GM23338 (cell line): ENCODE data around the gene RYR2. TPM values are rescaled to one million over a fixed set of nuclear protein-coding genes. Genes with fewer than 3 reads are reported as not detected.
A peak's percentile ranks its signal among the peaks of the same experiment; 100 is the strongest.

Experiments
- ATAC-seq: fragments of 200-7000 bp; cut with Tn5 transposase; 3 replicates; pipeline ENCODE4 v1.9.1; 2020
- DNase-seq: peaks from one replicate; pipeline ENCODE4 v3.0.0-alpha.2; 2015; ENCODE audit warnings: low spot score
- H2AFZ ChIP-seq: fragments of 200-600 bp; sonication (generic); 2 replicates; pipeline ENCODE4 v1.8.0; 2016; ENCODE audit warnings: antibody characterized with exemption, mild to moderate bottlenecking, moderate library complexity
- H3F3A ChIP-seq: fragments of 200-600 bp; sonication (generic); replicated peaks from 2 replicates; pipeline ENCODE4 v1.8.0; 2017; ENCODE audit warnings: antibody characterized with exemption, mixed run types, low read depth
- H3K27ac ChIP-seq: fragments of 200-600 bp; sonication (generic); 2 replicates; pipeline ENCODE4 v1.6.1; 2016; ENCODE audit warnings: low read depth
- H3K27me3 ChIP-seq: fragments of 200-600 bp; sonication (generic); 2 replicates; pipeline ENCODE4 v1.8.0; 2016; ENCODE audit warnings: mild to moderate bottlenecking, mixed run types, moderate library complexity; ENCODE audit not compliant: insufficient read depth
- H3K36me3 ChIP-seq: fragments of 200-600 bp; sonication (generic); 2 replicates; pipeline ENCODE4 v1.8.0; 2016; ENCODE audit warnings: mild to moderate bottlenecking; ENCODE audit not compliant: insufficient read depth
- H3K4me1 ChIP-seq: fragments of 200-600 bp; sonication (generic); 2 replicates; pipeline ENCODE4 v1.8.0; 2016; ENCODE audit warnings: mild to moderate bottlenecking, moderate library complexity; ENCODE audit not compliant: insufficient read depth
- H3K4me2 ChIP-seq: fragments of 200-600 bp; sonication (generic); 2 replicates; pipeline ENCODE4 v1.7.1; 2017; ENCODE audit warnings: mixed run types
- H3K4me3 ChIP-seq: fragments of 200-600 bp; sonication (generic); 2 replicates; pipeline ENCODE4 v1.6.1; 2016; ENCODE audit warnings: mixed run types
- H3K79me2 ChIP-seq: fragments of 200-600 bp; sonication (generic); replicated peaks from 2 replicates; pipeline ENCODE4 v1.8.0; 2017; ENCODE audit warnings: mild to moderate bottlenecking; ENCODE audit not compliant: insufficient read depth
- H3K9me2 ChIP-seq: fragments of 200-600 bp; sonication (generic); 2 replicates; pipeline ENCODE4 v1.8.0; 2017; ENCODE audit not compliant: insufficient read depth
- H4K20me1 ChIP-seq: fragments of 200-600 bp; sonication (generic); replicated peaks from 2 replicates; pipeline ENCODE4 v1.8.0; 2017; ENCODE audit warnings: mild to moderate bottlenecking; ENCODE audit not compliant: insufficient read depth
- H3K27ac Mint-ChIP-seq: 2 replicates; pipeline ENCODE4 v1.8.0; 2020; ENCODE audit warnings: inconsistent platforms, mild to moderate bottlenecking, moderate library complexity, mixed read lengths
- H3K27me3 Mint-ChIP-seq: 3 replicates; pipeline ENCODE4 v1.8.0; 2022; ENCODE audit warnings: low read depth, mild to moderate bottlenecking, moderate library complexity, mixed read lengths, inconsistent platforms; ENCODE audit not compliant: insufficient read depth, poor library complexity
- H3K36me3 Mint-ChIP-seq: 3 replicates; pipeline ENCODE4 v1.8.0; 2021; ENCODE audit warnings: low read depth, mild to moderate bottlenecking, inconsistent platforms, moderate library complexity, mixed read lengths
- H3K4me1 Mint-ChIP-seq: 3 replicates; pipeline ENCODE4 v1.8.0; 2020; ENCODE audit warnings: mild to moderate bottlenecking, inconsistent platforms, mixed read lengths
- H3K4me3 Mint-ChIP-seq: 3 replicates; pipeline ENCODE4 v1.8.0; 2021; ENCODE audit warnings: moderate library complexity, mild to moderate bottlenecking, inconsistent platforms, mixed read lengths
- H3K9me3 Mint-ChIP-seq: 3 replicates; pipeline ENCODE4 v1.8.0; 2020; ENCODE audit warnings: moderate library complexity, mild to moderate bottlenecking, inconsistent platforms, mixed read lengths
- CREB1 ChIP-seq: fragments of 250-450 bp; sonication (Bioruptor Pico); IDR thresholded peaks from 2 replicates; pipeline ENCODE4 v1.5.0; 2020; ENCODE audit warnings: low read depth, mild to moderate bottlenecking, moderate library complexity
- EZH2phosphoT487 ChIP-seq: fragments of 200-600 bp; sonication (generic); IDR thresholded peaks from one replicate; pipeline ENCODE4 v1.8.1; 2018; ENCODE audit warnings: antibody characterized with exemption; ENCODE audit not compliant: unreplicated experiment
- JUNB ChIP-seq: IDR thresholded peaks from one replicate; pipeline ENCODE4 v1.6.1; 2016; ENCODE audit warnings: antibody characterized with exemption; ENCODE audit not compliant: unreplicated experiment
- NANOG ChIP-seq: IDR thresholded peaks from 2 replicates; pipeline ENCODE4 v1.6.1; 2016; ENCODE audit warnings: antibody characterized with exemption, borderline replicate concordance
- ZNF331 ChIP-seq: fragments of 250-450 bp; sonication (Bioruptor Pico); IDR thresholded peaks from 2 replicates; pipeline ENCODE4 v1.5.0; 2020; ENCODE audit warnings: low read depth, mild to moderate bottlenecking, moderate library complexity
- polyA plus RNA-seq: library from polyadenylated mRNA; unstranded; fragments of >200 nt; fragmentation: Nextera tagmentation; extraction: Ambion mirVana; gene quantifications from 2 replicates; pipeline ENCODE4 v1.2.1, GENCODE V29; 2016
- total RNA-seq: library from RNA; depleted of rRNA; stranded (reverse); fragments of >200 nt; shearing (Covaris generic); gene quantifications from 2 replicates; pipeline ENCODE4 v1.2.3, GENCODE V29; 2014
- TF ChIP-seq, protein P1 (sequence below): IDR thresholded peaks from 2 replicates; pipeline ENCODE4 v1.6.1; 2016; ENCODE audit warnings: antibody characterized with exemption
- TF ChIP-seq, protein P2 (sequence below), 2 experiments: fragments of 200-600 bp in 1 of 2; sonication (generic) in 1 of 2; conservative IDR thresholded peaks; 2 replicates each; pipeline versions ENCODE4 v1.5.1 to v1.6.1; 2016 to 2017; ENCODE audit warnings: antibody characterized with exemption in 2 of 2, low read depth in 2 of 2, mild to moderate bottlenecking in 2 of 2, moderate library complexity in 1 of 2
- TF ChIP-seq, protein P3 (sequence below): fragments of 250-450 bp; sonication (Bioruptor Pico); IDR thresholded peaks from 2 replicates; pipeline ENCODE4 v1.5.0; 2020; ENCODE audit warnings: mild to moderate bottlenecking, moderate library complexity

The RYR2 gene
- total and polyA plus RNA-seq, 2 experiments from 2014 or later = 8.9 to 10.0 TPM

DNA sequence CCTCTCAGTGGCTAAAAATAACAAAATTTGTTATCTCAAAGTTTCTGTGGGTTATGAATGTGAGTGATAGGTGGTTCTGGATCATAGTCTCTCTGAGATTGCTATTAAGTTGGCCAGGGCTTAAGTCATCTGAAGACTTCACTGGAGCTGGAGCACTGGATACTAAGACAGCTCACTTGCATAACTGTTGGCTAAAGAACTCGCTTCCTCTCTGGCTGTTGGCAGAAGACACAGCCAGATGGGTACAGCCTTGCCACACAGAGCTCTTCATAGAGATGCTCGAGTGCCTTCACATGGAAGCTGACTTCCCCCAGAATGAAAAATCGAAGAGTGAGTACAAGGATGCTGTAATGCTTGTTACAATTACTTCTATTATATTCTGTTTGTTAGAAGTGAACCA, 514.9 kb downstream of the RYR2 start (continued):
- TF ChIP-seq ZNF331 (CRISPR knock-in tag) = no peak
- no peak for TF ChIP-seq JUNB
- TF ChIP-seq CREB1 = no peak
- TF ChIP-seq, protein P1, sequence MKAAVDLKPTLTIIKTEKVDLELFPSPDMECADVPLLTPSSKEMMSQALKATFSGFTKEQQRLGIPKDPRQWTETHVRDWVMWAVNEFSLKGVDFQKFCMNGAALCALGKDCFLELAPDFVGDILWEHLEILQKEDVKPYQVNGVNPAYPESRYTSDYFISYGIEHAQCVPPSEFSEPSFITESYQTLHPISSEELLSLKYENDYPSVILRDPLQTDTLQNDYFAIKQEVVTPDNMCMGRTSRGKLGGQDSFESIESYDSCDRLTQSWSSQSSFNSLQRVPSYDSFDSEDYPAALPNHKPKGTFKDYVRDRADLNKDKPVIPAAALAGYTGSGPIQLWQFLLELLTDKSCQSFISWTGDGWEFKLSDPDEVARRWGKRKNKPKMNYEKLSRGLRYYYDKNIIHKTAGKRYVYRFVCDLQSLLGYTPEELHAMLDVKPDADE = no peak
- TF ChIP-seq EZH2phosphoT487 = no peak

DNA sequence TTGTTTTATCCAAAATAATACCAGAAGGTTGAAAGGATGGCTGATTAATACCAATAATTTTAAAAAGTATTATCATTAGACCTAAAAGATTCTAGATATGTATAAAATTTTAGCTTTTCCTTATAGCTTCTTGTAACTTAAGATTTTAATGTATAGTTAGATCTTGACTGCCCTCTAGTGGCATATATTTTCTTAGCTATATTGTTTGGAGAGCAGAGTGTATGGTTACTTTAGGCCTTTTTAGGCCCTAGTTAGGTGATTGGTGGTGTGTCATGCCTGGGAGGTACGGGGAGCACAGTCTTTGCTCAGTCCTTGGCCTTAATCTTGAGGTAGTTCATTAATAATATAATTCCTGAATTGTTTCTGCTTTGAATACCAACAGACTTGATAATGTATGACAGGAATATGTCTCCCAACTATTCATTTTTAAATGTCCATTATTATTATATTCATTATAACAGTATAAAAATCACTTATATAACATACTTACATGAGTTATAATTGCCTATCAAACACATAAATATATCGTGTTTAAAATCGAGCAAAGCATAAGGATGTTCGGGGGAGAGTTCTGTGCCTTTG, 520.3 kb downstream of the RYR2 start:
- Histone ChIP-seq H3F3A (no peaks in the 10 kb centered on the region), H3K27me3 (no peaks in the 10 kb centered on the region), H3K27ac (no peak overlapping the region), H3K79me2 (no peaks in the 10 kb centered on the region), H3K4me3 (no peak overlapping the region), H3K9me2 (peaks cover 7% of the 10 kb centered on the region; the same call in 1 of the 2 replicates), H4K20me1 (no peaks in the 10 kb centered on the region), H3K4me2 (no peak overlapping the region), H3K36me3 (no peaks in the 10 kb centered on the region), H2AFZ (no peak overlapping the region), H3K4me1 (peaks cover 22% of the 10 kb centered on the region)
- DNase-seq (peak; percentile 96), ATAC-seq (peak; percentile 99)
- H3K9me3 Mint-ChIP-seq = no peaks in the 10 kb centered on the region; the same call in 2 of the 3 replicates
- peaks cover 10% of the 10 kb centered on the region for H3K4me1 Mint-ChIP-seq
- peaks cover 1% of the 10 kb centered on the region for H3K27me3 Mint-ChIP-seq
- no peak overlapping the region for H3K27ac Mint-ChIP-seq
- TF ChIP-seq EZH2phosphoT487 = no peak
- no peak for TF ChIP-seq NANOG
- TF ChIP-seq, protein P2, sequence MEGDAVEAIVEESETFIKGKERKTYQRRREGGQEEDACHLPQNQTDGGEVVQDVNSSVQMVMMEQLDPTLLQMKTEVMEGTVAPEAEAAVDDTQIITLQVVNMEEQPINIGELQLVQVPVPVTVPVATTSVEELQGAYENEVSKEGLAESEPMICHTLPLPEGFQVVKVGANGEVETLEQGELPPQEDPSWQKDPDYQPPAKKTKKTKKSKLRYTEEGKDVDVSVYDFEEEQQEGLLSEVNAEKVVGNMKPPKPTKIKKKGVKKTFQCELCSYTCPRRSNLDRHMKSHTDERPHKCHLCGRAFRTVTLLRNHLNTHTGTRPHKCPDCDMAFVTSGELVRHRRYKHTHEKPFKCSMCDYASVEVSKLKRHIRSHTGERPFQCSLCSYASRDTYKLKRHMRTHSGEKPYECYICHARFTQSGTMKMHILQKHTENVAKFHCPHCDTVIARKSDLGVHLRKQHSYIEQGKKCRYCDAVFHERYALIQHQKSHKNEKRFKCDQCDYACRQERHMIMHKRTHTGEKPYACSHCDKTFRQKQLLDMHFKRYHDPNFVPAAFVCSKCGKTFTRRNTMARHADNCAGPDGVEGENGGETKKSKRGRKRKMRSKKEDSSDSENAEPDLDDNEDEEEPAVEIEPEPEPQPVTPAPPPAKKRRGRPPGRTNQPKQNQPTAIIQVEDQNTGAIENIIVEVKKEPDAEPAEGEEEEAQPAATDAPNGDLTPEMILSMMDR (conservative IDR thresholded peaks at IDR 0.05; ENCODE audit: low read depth in 2 of 2) = peak; percentile 63 to 84
- no peaks in the 10 kb centered on the region; the same call in 2 of the 3 replicates for H3K36me3 Mint-ChIP-seq
- no peak overlapping the region for H3K4me3 Mint-ChIP-seq

- Histone ChIP-seq H3K9me2 (peaks cover 7% of the 10 kb centered on the region; the same call in 1 of the 2 replicates), H4K20me1 (no peaks in the 10 kb centered on the region), H3K27ac (no peak overlapping the region), H3F3A (no peaks in the 10 kb centered on the region), H3K36me3 (no peaks in the 10 kb centered on the region), H3K27me3 (no peaks in the 10 kb centered on the region), H3K79me2 (no peaks in the 10 kb centered on the region), H3K4me1 (peaks cover 22% of the 10 kb centered on the region), H3K4me2 (peak overlapping the region; percentile 52), H2AFZ (no peak overlapping the region), H3K4me3 (no peak overlapping the region)
- H3K27me3 Mint-ChIP-seq = peaks cover 1% of the 10 kb centered on the region
- no peaks in the 10 kb centered on the region; the same call in 2 of the 3 replicates for H3K36me3 Mint-ChIP-seq
- DNase-seq (no peak), ATAC-seq (no peak)
- peaks cover 10% of the 10 kb centered on the region for H3K4me1 Mint-ChIP-seq
- no peak overlapping the region for H3K4me3 Mint-ChIP-seq
- H3K9me3 Mint-ChIP-seq = no peaks in the 10 kb centered on the region; the same call in 2 of the 3 replicates
- H3K27ac Mint-ChIP-seq = no peak overlapping the region
- TF ChIP-seq JUNB = no peak
- TF ChIP-seq, protein P2 (conservative IDR thresholded peaks at IDR 0.05; ENCODE audit: low read depth in 2 of 2) = no peak
- TF ChIP-seq, protein P3, sequence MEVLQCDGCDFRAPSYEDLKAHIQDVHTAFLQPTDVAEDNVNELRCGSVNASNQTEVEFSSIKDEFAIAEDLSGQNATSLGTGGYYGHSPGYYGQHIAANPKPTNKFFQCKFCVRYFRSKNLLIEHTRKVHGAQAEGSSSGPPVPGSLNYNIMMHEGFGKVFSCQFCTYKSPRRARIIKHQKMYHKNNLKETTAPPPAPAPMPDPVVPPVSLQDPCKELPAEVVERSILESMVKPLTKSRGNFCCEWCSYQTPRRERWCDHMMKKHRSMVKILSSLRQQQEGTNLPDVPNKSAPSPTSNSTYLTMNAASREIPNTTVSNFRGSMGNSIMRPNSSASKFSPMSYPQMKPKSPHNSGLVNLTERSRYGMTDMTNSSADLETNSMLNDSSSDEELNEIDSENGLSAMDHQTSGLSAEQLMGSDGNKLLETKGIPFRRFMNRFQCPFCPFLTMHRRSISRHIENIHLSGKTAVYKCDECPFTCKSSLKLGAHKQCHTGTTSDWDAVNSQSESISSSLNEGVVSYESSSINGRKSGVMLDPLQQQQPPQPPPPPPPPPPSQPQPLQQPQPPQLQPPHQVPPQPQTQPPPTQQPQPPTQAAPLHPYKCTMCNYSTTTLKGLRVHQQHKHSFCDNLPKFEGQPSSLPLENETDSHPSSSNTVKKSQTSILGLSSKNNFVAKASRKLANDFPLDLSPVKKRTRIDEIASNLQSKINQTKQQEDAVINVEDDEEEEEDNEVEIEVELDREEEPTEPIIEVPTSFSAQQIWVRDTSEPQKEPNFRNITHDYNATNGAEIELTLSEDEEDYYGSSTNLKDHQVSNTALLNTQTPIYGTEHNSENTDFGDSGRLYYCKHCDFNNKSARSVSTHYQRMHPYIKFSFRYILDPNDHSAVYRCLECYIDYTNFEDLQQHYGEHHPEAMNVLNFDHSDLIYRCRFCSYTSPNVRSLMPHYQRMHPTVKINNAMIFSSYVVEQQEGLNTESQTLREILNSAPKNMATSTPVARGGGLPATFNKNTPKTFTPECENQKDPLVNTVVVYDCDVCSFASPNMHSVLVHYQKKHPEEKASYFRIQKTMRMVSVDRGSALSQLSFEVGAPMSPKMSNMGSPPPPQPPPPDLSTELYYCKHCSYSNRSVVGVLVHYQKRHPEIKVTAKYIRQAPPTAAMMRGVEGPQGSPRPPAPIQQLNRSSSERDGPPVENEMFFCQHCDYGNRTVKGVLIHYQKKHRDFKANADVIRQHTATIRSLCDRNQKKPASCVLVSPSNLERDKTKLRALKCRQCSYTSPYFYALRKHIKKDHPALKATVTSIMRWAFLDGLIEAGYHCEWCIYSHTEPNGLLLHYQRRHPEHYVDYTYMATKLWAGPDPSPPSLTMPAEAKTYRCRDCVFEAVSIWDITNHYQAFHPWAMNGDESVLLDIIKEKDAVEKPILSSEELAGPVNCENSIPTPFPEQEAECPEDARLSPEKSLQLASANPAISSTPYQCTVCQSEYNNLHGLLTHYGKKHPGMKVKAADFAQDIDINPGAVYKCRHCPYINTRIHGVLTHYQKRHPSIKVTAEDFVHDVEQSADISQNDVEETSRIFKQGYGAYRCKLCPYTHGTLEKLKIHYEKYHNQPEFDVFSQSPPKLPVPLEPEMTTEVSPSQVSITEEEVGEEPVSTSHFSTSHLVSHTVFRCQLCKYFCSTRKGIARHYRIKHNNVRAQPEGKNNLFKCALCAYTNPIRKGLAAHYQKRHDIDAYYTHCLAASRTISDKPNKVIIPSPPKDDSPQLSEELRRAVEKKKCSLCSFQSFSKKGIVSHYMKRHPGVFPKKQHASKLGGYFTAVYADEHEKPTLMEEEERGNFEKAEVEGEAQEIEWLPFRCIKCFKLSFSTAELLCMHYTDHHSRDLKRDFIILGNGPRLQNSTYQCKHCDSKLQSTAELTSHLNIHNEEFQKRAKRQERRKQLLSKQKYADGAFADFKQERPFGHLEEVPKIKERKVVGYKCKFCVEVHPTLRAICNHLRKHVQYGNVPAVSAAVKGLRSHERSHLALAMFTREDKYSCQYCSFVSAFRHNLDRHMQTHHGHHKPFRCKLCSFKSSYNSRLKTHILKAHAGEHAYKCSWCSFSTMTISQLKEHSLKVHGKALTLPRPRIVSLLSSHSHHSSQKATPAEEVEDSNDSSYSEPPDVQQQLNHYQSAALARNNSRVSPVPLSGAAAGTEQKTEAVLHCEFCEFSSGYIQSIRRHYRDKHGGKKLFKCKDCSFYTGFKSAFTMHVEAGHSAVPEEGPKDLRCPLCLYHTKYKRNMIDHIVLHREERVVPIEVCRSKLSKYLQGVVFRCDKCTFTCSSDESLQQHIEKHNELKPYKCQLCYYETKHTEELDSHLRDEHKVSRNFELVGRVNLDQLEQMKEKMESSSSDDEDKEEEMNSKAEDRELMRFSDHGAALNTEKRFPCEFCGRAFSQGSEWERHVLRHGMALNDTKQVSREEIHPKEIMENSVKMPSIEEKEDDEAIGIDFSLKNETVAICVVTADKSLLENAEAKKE (CRISPR knock-in tag) = no peak
Observed at GRCh38 chr1:237565236-237565635, 523.3 kb downstream of the RYR2 start.
